Colonic mucosa (tissue), 4 donors: ENCODE data around the gene RALGAPA1. TPM values are rescaled to one million over a fixed set of nuclear protein-coding genes. Genes with fewer than 3 reads are reported as not detected.
"Not testable (repeated sequence)": the region's sequence is repeated elsewhere in the genome, so short reads cannot be mapped to it uniquely, and the experiment has no call there.

Source experiments
- DNase-seq: peaks from one replicate; pipeline ENCODE4 v3.0.0-alpha.2; 2020
- H3K27ac ChIP-seq: fragments of 200-600 bp; one replicate; pipeline ENCODE4 v1.8.0; 2021
- H3K27me3 ChIP-seq: fragments of 200-600 bp; one replicate; pipeline ENCODE4 v1.8.0; 2021
- H3K36me3 ChIP-seq: fragments of 200-600 bp; one replicate; pipeline ENCODE4 v1.8.0; 2021
- H3K4me1 ChIP-seq: fragments of 200-600 bp; one replicate; pipeline ENCODE4 v1.8.0; 2021; ENCODE audit warnings: mild to moderate bottlenecking
- H3K4me3 ChIP-seq: fragments of 200-600 bp; one replicate; pipeline ENCODE4 v1.8.0; 2021
- H3K9ac ChIP-seq, 2 donors: one replicate each; pipeline ENCODE4 v1.7.0; 2013; ENCODE audit warnings: control low read depth in 2 of 2, low read depth in 2 of 2, low read length in 2 of 2
- H3K9me3 ChIP-seq: fragments of 200-600 bp; one replicate; pipeline ENCODE4 v1.8.0; 2021
- CTCF ChIP-seq: fragments of 200-600 bp; IDR thresholded peaks from one replicate; pipeline ENCODE4 v1.8.0; 2022; ENCODE audit warnings: antibody characterized with exemption, mild to moderate bottlenecking
- intact Hi-C: fragments of 100-400 bp; cut with DNase I; formaldehyde crosslinking; loops from one replicate; pipeline ENCODE4 v1.14.1; 2022
- total RNA-seq, 2 donors: library from RNA; stranded (reverse); fragmentation: NEBNext Ultra II Directional in 1 of 2; extraction: Animal tissue kit (Norgen Biotek cat#: 25700) in 1 of 2; gene quantifications; one replicate each; pipeline ENCODE4 v1.2.1, GENCODE V29; 2021
- donor health status: healthy.
- donor health status: DM: no; HTN: no; CAD: no.
- donor health status: DM: no; HTN: no; CAD: no.

Gene RALGAPA1
- 10 to 100 TPM; 68.4 to 69.8 TPM for total RNA-seq

- H3K36me3 ChIP-seq, H3K4me1 ChIP-seq, H3K27me3 ChIP-seq, H3K9me3 ChIP-seq, intact Hi-C loops: not testable (repeated sequence)
- H3K27ac ChIP-seq, result peak within 1 kb of the TSS; percentile 98
- peak within 1 kb of the TSS; percentile 81 to 90 for H3K9ac ChIP-seq
- peak; percentile 18 for TF ChIP-seq CTCF
- peak; percentile 94 for DNase-seq
- H3K4me3 ChIP-seq, result peak within 1 kb of the TSS; percentile 78
Observed at GRCh38 chr14:35808638-35809563, at the start of gene RALGAPA1. Gene RALGAPA1 (minus strand): TSS chr14:35809295. CDS start chr14:35808835, 460 bp downstream.

- DNase-seq, result no peak
- H3K9me3 ChIP-seq, result no peaks in the 10 kb centered on the region
- H3K4me1 ChIP-seq, result no peaks in the 10 kb centered on the region
- H3K27me3 ChIP-seq, result no peaks in the 10 kb centered on the region
- H3K36me3 ChIP-seq, result no peaks in the 10 kb centered on the region
- no peak overlapping the region for H3K27ac ChIP-seq
- TF ChIP-seq CTCF, result no peak
- intact Hi-C loops, result no loop called here
- no peak overlapping the region for H3K9ac ChIP-seq
- no peak overlapping the region for H3K4me3 ChIP-seq
Observed at GRCh38 chr14:35858521-35859209, 49.6 kb upstream of the RALGAPA1 start.

- Histone ChIP-seq H3K4me1 (no peaks in the 10 kb centered on the region), H3K4me3 (no peak overlapping the region), H3K27ac (no peak overlapping the region), H3K36me3 (no peaks in the 10 kb centered on the region), H3K27me3 (no peaks in the 10 kb centered on the region), H3K9me3 (no peaks in the 10 kb centered on the region), H3K9ac (no peak overlapping the region)
- intact Hi-C loops, result no loop called here
- no peak for TF ChIP-seq CTCF
- no peak for DNase-seq
Observed at GRCh38 chr14:35855876-35856481, 46.9 kb upstream of the RALGAPA1 start.

GRCh38 chr14:35854696-35855270, 45.7 kb upstream of the RALGAPA1 start:
- Histone ChIP-seq H3K36me3 (no peaks in the 10 kb centered on the region), H3K27ac (no peak overlapping the region), H3K9me3 (no peaks in the 10 kb centered on the region), H3K4me1 (no peaks in the 10 kb centered on the region), H3K9ac (no peak overlapping the region), H3K4me3 (no peak overlapping the region), H3K27me3 (no peaks in the 10 kb centered on the region)
- intact Hi-C loops, result no loop called here
- DNase-seq, result no peak
- TF ChIP-seq CTCF, result no peak

- no peaks in the 10 kb centered on the region for H3K4me1 ChIP-seq
- H3K9ac ChIP-seq, result no peak overlapping the region
- no peaks in the 10 kb centered on the region for H3K36me3 ChIP-seq
- no peak overlapping the region for H3K27ac ChIP-seq
- no peaks in the 10 kb centered on the region for H3K27me3 ChIP-seq
- intact Hi-C loops, result no loop called here
- H3K9me3 ChIP-seq, result no peaks in the 10 kb centered on the region
- no peak for TF ChIP-seq CTCF
- H3K4me3 ChIP-seq, result no peak overlapping the region
- DNase-seq, result no peak
Observed at GRCh38 chr14:35853225-35853624, 44.1 kb upstream of the RALGAPA1 start.
